Activated CD8-positive, alpha-beta T cell treated with anti-CD3 and anti-CD28 coated beads for 36 hours (primary cell): ENCODE results near the gene KRT32. TPM values are rescaled to one million over a fixed set of nuclear protein-coding genes. Genes with fewer than 3 reads are reported as not detected.

Experiments used
- ATAC-seq: fragments of 200-7000 bp; cut with Tn5 transposase; one replicate; pipeline ENCODE4 v1.10.0; 2021; ENCODE audit warnings: mild to moderate bottlenecking, moderate library complexity
- CTCF ChIA-PET: fragments of 350-600 bp; sonication (Branson Sonifier 250); formaldehyde crosslinking; loops from one replicate; lab custom pipeline; 2021; ENCODE audit warnings: antibody characterized with exemption; lab: Charles Lee
- POLR2A ChIA-PET: fragments of 350-600 bp; sonication (Branson Sonifier 250); formaldehyde crosslinking; loops from one replicate; lab custom pipeline; 2021; ENCODE audit warnings: antibody characterized with exemption; lab: Charles Lee
- DNase-seq: peaks from one replicate; pipeline ENCODE4 v3.0.0-alpha.2; 2020
- H3K27ac Mint-ChIP-seq: one replicate; pipeline ENCODE4 v1.8.0; 2021; ENCODE audit warnings: mild to moderate bottlenecking, mixed read lengths
- H3K27me3 Mint-ChIP-seq: one replicate; pipeline ENCODE4 v1.8.0; 2021; ENCODE audit warnings: mixed read lengths
- H3K36me3 Mint-ChIP-seq: one replicate; pipeline ENCODE4 v1.8.0; 2021; ENCODE audit warnings: low read depth, mixed read lengths
- H3K4me1 Mint-ChIP-seq: one replicate; pipeline ENCODE4 v1.8.0; 2021; ENCODE audit warnings: low read depth, mixed read lengths
- H3K4me3 Mint-ChIP-seq: one replicate; pipeline ENCODE4 v1.8.0; 2021; ENCODE audit warnings: mild to moderate bottlenecking, moderate library complexity, mixed read lengths
- H3K9me3 Mint-ChIP-seq: one replicate; pipeline ENCODE4 v1.8.0; 2021; ENCODE audit warnings: mixed read lengths
- intact Hi-C: fragments of 100-400 bp; cut with micrococcal nuclease; formaldehyde crosslinking; loops from one replicate; pipeline ENCODE4 v1.10.0; 2022
- microRNA-seq: library from miRNA; unstranded; fragments of <30 nt; microRNA quantifications from one replicate; pipeline ENCODE4 v1.2.0, GENCODE V29; 2022; ENCODE audit warnings: borderline microRNAs expressed, borderline replicate concordance
- total RNA-seq, 2 experiments: library from RNA; stranded (reverse); gene quantifications; one replicate each; pipeline ENCODE4 v1.2.3, GENCODE V29; 2021
- TF ChIP-seq, protein P1 (sequence below): fragments of 200-600 bp; IDR thresholded peaks from one replicate; pipeline ENCODE4 v1.8.0; 2022; ENCODE audit warnings: antibody characterized with exemption, mild to moderate bottlenecking

The KRT32 gene
- total RNA-seq, 2 experiments from 2014 or later: not detected

DNA sequence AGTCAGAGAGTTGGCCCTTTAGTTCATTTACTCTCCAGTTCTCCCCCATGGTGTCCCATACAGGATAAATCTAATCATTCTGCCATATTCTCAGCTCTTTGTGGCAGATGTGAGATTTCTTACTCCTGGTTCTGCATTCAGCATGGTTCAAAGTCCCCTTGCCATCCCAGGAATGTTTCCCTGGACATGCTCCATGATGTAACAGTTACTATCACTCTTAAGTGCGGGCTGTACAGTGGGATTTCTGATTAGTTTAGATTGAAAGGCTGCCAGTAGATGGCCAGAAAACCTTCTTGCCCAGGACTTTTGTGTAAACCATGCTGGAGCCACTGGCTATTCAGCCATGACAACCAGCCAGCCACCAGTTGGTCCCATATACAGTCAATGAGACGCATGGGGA, 53.2 kb downstream of the KRT32 start:
- intact Hi-C loops: no loop called here
- no peaks in the 10 kb centered on the region for H3K9me3 Mint-ChIP-seq
- no peak overlapping the region for H3K4me3 Mint-ChIP-seq
- TF ChIP-seq, protein P1, sequence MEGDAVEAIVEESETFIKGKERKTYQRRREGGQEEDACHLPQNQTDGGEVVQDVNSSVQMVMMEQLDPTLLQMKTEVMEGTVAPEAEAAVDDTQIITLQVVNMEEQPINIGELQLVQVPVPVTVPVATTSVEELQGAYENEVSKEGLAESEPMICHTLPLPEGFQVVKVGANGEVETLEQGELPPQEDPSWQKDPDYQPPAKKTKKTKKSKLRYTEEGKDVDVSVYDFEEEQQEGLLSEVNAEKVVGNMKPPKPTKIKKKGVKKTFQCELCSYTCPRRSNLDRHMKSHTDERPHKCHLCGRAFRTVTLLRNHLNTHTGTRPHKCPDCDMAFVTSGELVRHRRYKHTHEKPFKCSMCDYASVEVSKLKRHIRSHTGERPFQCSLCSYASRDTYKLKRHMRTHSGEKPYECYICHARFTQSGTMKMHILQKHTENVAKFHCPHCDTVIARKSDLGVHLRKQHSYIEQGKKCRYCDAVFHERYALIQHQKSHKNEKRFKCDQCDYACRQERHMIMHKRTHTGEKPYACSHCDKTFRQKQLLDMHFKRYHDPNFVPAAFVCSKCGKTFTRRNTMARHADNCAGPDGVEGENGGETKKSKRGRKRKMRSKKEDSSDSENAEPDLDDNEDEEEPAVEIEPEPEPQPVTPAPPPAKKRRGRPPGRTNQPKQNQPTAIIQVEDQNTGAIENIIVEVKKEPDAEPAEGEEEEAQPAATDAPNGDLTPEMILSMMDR: no peak
- H3K36me3 Mint-ChIP-seq: no peaks in the 10 kb centered on the region
- DNase-seq (no peak), ATAC-seq (no peak)
- CTCF ChIA-PET: interaction anchor here (1.0 kb wide), 1 partner anchor 11 kb away, joined by 3 read pairs; no protein-coding TSS in a partner anchor
- H3K27ac Mint-ChIP-seq: no peak overlapping the region
- POLR2A ChIA-PET: no interaction called here
- H3K4me1 Mint-ChIP-seq: peaks cover 5% of the 10 kb centered on the region
- H3K27me3 Mint-ChIP-seq: no peaks in the 10 kb centered on the region

DNA sequence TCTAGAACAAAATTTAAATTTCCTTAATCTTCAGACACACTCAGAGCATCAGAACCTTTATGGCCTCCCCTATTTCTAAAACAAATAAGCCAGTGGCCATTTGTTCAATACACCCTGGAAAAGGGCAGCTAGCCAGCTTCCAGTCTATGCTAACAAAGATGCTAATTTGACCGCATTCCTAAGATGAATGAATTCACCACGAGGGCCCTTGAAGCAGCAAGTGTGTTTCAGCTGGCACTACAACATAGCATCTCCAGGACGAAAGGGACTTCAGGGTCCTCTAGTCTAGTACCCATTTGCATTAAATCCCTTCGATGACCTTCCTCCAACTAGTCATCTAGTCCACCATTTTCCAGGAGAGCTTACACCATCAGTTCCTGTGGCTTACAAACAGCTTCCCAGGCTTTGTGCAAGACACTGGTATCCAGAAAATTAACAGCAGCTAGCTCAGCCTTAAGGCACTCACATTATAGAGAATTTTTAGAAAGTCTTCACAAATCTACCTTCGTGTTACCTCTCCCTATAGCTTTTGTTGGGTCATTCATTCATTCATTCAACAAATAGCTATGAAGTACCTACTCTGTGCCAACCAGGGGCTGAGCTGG, 53.7 kb downstream of the KRT32 start:
- ATAC-seq (no peak), DNase-seq (no peak)
- TF ChIP-seq, protein P1: no peak
- Mint-ChIP-seq H3K27me3 (no peaks in the 10 kb centered on the region), H3K27ac (no peak overlapping the region), H3K4me1 (peaks cover 9% of the 10 kb centered on the region), H3K4me3 (no peak overlapping the region), H3K9me3 (no peaks in the 10 kb centered on the region), H3K36me3 (no peaks in the 10 kb centered on the region)
- POLR2A ChIA-PET: no interaction called here
- intact Hi-C loops: no loop called here
- CTCF ChIA-PET: interaction anchor here (1.0 kb wide), 1 partner anchor 10 kb away, joined by 3 read pairs; no protein-coding TSS in a partner anchor

DNA sequence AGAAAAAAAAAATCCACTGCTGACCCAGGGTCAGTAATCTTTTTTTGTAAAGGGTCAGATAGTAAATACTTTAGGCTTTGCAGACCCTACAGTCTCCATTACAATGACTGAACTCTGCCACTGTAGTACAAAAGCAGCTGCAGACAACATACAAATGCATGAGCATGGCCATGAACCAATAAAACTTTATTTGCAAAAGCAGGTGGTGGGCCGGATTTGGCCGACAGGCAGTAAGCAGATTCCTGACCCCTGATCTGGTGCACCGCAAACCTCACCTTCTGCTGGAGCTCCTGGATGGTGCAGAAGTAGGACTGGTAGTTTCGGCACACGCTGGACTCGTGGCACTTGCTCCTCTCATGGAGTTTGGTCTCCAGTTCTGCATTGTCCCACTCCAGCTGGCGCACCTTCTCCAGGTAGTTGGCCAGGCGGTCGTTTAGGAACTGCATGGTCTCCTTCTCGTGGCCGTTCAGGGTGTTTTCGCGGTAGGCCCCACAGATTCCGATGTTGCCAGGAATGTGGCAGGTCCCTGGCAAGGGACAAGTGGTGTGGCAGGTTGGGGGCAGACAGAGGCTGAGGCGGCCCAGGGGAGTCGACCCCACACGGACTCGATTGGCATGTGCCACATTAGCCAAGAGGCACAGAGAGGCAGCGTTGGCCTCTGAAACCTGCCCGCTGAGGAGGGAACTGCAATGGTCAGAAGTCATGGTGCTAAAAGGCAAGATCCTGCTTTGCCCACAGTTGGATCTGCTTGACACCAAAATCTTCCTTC, 55.9 kb downstream of the KRT32 start:
- no peaks in the 10 kb centered on the region for H3K9me3 Mint-ChIP-seq
- no peaks in the 10 kb centered on the region for H3K36me3 Mint-ChIP-seq
- no peak for ATAC-seq
- no peak overlapping the region for H3K4me3 Mint-ChIP-seq
- TF ChIP-seq, protein P1: no peak
- H3K27me3 Mint-ChIP-seq: no peaks in the 10 kb centered on the region
- ChIA-PET CTCF (interaction anchor here (0.7 to 1.6 kb wide), 3 partner anchors 40 to 137 kb away, joined by 3 read pairs; no protein-coding TSS in a partner anchor), POLR2A (no interaction called here)
- H3K4me1 Mint-ChIP-seq: peaks cover 9% of the 10 kb centered on the region
- no peak for DNase-seq
- H3K27ac Mint-ChIP-seq: no peak overlapping the region
- intact Hi-C loops: no loop called here

Small RNAs within 50 kb of the gene (microRNA-seq; reads per million reads assigned to microRNA genes)
- not detected for gene MIR6510

Other genes starting within 250 kb of the KRT32 start
- not detected for gene KRTAP9-2, start 240.7 kb downstream of the KRT32 start, total RNA-seq
- not detected for gene KRTAP9-3, start 234.9 kb downstream of the KRT32 start, total RNA-seq
- gene KRTAP9-8, start 229.4 kb downstream of the KRT32 start, total RNA-seq: not detected
- gene KRTAP9-4, start 217.7 kb downstream of the KRT32 start, total RNA-seq: not detected
- not detected for gene KRTAP9-9, start 212.0 kb downstream of the KRT32 start, total RNA-seq
- gene KRTAP9-6, start 202.0 kb downstream of the KRT32 start, total RNA-seq: not detected
- gene KRTAP9-7, start 191.7 kb downstream of the KRT32 start, total RNA-seq: not detected
- not detected for gene KRTAP29-1, start 164.5 kb downstream of the KRT32 start, total RNA-seq
- not detected for gene KRTAP16-1, start 158.1 kb downstream of the KRT32 start, total RNA-seq
- gene KRTAP17-1, start 151.7 kb downstream of the KRT32 start, total RNA-seq: not detected
- gene KRT33A, start 116.6 kb downstream of the KRT32 start, total RNA-seq: not detected
- not detected for gene KRT33B, start 97.6 kb downstream of the KRT32 start, total RNA-seq
- gene KRT34, start 85.1 kb downstream of the KRT32 start, total RNA-seq: not detected
- not detected for gene KRT31, start 69.8 kb downstream of the KRT32 start, total RNA-seq
- not detected for gene KRT37, start 42.8 kb downstream of the KRT32 start, total RNA-seq
- not detected for gene KRT38, start 26.4 kb downstream of the KRT32 start, total RNA-seq
- not detected for gene KRT35, start 13.8 kb upstream of the KRT32 start, total RNA-seq
- gene KRT36, start 22.5 kb upstream of the KRT32 start, total RNA-seq: not detected
- gene KRT13, start 38.2 kb upstream of the KRT32 start, total RNA-seq: not detected
- not detected for gene KRT15, start 51.5 kb upstream of the KRT32 start, total RNA-seq
- not detected for gene KRT19, start 60.9 kb upstream of the KRT32 start, total RNA-seq
- gene KRT9, start 104.7 kb upstream of the KRT32 start, total RNA-seq: not detected
- not detected for gene KRT14, start 119.5 kb upstream of the KRT32 start, total RNA-seq
- not detected for gene KRT16, start 145.4 kb upstream of the KRT32 start, total RNA-seq
- gene KRT17, start 157.2 kb upstream of the KRT32 start, total RNA-seq: not detected
- gene EIF1, start 221.5 kb upstream of the KRT32 start, total RNA-seq: 100 to 1,000 TPM; 924 to 930 TPM
- not detected for gene GAST, start 244.9 kb upstream of the KRT32 start, total RNA-seq